ENCODE data around the gene C11orf58.

DNA sequence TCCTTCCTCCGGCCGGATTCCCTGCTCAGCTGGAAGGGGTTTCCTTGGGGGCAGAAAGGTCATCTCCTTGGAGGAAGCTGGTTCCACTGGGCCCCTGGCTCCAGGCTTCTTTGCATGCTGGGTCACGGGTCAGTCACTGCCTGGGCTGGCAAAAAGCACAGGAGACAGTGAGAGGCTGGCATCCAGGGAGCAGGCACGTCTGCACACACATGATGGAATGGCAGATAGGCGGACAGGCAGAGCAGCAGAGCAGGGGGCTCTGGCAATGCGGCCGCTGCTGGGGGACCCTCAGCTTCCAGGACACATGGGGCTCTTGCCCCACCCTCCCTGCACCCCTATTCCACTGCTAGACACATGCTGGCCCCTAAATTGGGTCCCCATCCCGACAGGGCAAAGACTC lies 40.4 kb downstream of the C11orf58 start:
- TF ChIP-seq, protein P1, sequence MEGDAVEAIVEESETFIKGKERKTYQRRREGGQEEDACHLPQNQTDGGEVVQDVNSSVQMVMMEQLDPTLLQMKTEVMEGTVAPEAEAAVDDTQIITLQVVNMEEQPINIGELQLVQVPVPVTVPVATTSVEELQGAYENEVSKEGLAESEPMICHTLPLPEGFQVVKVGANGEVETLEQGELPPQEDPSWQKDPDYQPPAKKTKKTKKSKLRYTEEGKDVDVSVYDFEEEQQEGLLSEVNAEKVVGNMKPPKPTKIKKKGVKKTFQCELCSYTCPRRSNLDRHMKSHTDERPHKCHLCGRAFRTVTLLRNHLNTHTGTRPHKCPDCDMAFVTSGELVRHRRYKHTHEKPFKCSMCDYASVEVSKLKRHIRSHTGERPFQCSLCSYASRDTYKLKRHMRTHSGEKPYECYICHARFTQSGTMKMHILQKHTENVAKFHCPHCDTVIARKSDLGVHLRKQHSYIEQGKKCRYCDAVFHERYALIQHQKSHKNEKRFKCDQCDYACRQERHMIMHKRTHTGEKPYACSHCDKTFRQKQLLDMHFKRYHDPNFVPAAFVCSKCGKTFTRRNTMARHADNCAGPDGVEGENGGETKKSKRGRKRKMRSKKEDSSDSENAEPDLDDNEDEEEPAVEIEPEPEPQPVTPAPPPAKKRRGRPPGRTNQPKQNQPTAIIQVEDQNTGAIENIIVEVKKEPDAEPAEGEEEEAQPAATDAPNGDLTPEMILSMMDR (IDR thresholded peaks at IDR 0.05): no peak
- no peak for TF ChIP-seq EP300 (IDR thresholded peaks at IDR 0.05)
- TF ChIP-seq POLR2AphosphoS5 (IDR thresholded peaks at IDR 0.05): no peak
- TF ChIP-seq POLR2A (IDR thresholded peaks at IDR 0.05; ENCODE audit: low read depth): no peak
